WI38 (cell line): ENCODE data around the gene PID1.

Source experiments
- H3K4me3 ChIP-seq: 2 replicates; pipeline ENCODE4 v1.5.1; 2011; ENCODE audit warnings: low read depth, mild to moderate bottlenecking, control low read depth, low read length
- TF ChIP-seq, protein P1 (sequence below): IDR thresholded peaks from 2 replicates; pipeline ENCODE4 v1.5.1; 2012; ENCODE audit warnings: low read depth, mild to moderate bottlenecking, control low read depth, low read length

The PID1 gene

DNA sequence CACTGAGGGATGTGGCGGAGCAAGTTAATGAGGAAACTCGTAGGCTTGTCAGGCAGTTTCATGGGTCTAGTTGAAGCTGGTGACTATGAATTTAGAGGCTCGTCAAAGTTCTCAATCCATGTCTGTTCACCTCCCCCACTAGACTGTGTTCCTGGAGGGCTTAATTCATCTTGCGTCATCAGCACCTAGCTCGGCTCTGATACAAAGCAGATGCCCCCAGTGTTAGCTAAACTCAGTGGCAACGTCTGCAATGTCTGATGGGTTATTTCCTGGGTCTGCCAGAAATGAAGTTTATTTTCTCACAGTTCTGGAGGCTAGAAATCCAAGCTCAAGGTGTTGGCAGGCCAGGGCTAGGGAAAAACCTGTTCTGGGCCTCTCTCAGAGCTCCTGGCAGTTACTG is 140.6 kb downstream of the PID1 start:
- no peak overlapping the region for H3K4me3 ChIP-seq
- TF ChIP-seq, protein P1, sequence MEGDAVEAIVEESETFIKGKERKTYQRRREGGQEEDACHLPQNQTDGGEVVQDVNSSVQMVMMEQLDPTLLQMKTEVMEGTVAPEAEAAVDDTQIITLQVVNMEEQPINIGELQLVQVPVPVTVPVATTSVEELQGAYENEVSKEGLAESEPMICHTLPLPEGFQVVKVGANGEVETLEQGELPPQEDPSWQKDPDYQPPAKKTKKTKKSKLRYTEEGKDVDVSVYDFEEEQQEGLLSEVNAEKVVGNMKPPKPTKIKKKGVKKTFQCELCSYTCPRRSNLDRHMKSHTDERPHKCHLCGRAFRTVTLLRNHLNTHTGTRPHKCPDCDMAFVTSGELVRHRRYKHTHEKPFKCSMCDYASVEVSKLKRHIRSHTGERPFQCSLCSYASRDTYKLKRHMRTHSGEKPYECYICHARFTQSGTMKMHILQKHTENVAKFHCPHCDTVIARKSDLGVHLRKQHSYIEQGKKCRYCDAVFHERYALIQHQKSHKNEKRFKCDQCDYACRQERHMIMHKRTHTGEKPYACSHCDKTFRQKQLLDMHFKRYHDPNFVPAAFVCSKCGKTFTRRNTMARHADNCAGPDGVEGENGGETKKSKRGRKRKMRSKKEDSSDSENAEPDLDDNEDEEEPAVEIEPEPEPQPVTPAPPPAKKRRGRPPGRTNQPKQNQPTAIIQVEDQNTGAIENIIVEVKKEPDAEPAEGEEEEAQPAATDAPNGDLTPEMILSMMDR, result no peak

GRCh38 chr2:229129738-229130371 is 141.2 kb downstream of the PID1 start:
- TF ChIP-seq, protein P1, result no peak
- H3K4me3 ChIP-seq, result no peak overlapping the region

- no peak overlapping the region for H3K4me3 ChIP-seq
- TF ChIP-seq, protein P1, result no peak
Observed at GRCh38 chr2:229127471-229127870, 143.6 kb downstream of the PID1 start.

GRCh38 chr2:229126066-229126465 is 145.0 kb downstream of the PID1 start:
- TF ChIP-seq, protein P1, result no peak
- no peak overlapping the region for H3K4me3 ChIP-seq

- TF ChIP-seq, protein P1, result no peak
- no peak overlapping the region for H3K4me3 ChIP-seq
Observed at GRCh38 chr2:229124136-229124535, 147.0 kb downstream of the PID1 start.

GRCh38 chr2:229118927-229119326 is 152.2 kb downstream of the PID1 start:
- H3K4me3 ChIP-seq, result no peak overlapping the region
- TF ChIP-seq, protein P1, result no peak

GRCh38 chr2:229118336-229118735 is 152.8 kb downstream of the PID1 start:
- TF ChIP-seq, protein P1, result no peak
- H3K4me3 ChIP-seq, result no peak overlapping the region
